Sigmoid colon (tissue), 4 donors: ENCODE measurements around the gene LRRC1.

Experiments
- CTCF ChIP-seq, 4 experiments: fragments of 450-650 bp in 3 of 4; fragments of 200-600 bp in 1 of 4; IDR thresholded peaks; one replicate each; pipeline ENCODE4 v1.5.1; 2016 to 2019; ENCODE audit warnings: antibody characterized with exemption in 4 of 4, mild to moderate bottlenecking in 3 of 4, moderate library complexity in 2 of 4
- EP300 ChIP-seq, 4 donors: sonication (generic); formaldehyde crosslinking; IDR thresholded peaks; one replicate each; pipeline ENCODE4 v1.6.1; 2017; ENCODE audit warnings: antibody characterized with exemption in 4 of 4
- POLR2A ChIP-seq, 2 donors: fragments of 450-650 bp; IDR thresholded peaks; one replicate each; pipeline ENCODE4 v1.6.1; 2016; ENCODE audit warnings: antibody characterized with exemption in 2 of 2, mild to moderate bottlenecking in 2 of 2, moderate library complexity in 2 of 2

- TF ChIP-seq POLR2A (IDR thresholded peaks at IDR 0.05) (no peak), CTCF (IDR thresholded peaks at IDR 0.05) (no peak), EP300 (IDR thresholded peaks at IDR 0.05) (no peak)
Measured at GRCh38 chr6:53906103-53906502, 111.3 kb downstream of the LRRC1 start.
